CD4-positive, alpha-beta T cell treated with Interferon gamma for 1 hour (primary cell): ENCODE measurements around the gene IKZF1.

ENCODE experiments used
- DNase-seq: peaks from one replicate; pipeline ENCODE4 v3.0.0-alpha.2; 2020

IKZF1 gene

DNA sequence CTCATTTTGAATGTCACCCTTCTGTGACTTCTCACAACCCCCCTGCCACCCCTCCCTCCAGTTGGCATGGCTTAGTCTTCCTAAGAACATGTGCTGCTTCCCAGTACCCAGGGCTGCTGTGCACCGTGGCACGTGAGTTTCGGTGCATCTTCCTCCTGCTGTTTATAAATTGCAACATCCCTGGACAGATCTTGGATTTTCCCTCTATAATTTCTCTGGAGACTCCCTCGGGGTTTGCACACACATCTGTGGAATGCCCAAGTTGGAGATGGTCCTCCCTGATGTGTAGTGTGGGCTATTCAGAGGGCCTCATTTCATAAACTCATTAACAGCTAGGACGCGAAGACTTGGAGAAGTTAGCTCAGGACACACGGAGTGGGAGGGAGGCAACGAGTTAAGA lies 52.9 kb downstream of the IKZF1 start:
- no peak for DNase-seq

DNA sequence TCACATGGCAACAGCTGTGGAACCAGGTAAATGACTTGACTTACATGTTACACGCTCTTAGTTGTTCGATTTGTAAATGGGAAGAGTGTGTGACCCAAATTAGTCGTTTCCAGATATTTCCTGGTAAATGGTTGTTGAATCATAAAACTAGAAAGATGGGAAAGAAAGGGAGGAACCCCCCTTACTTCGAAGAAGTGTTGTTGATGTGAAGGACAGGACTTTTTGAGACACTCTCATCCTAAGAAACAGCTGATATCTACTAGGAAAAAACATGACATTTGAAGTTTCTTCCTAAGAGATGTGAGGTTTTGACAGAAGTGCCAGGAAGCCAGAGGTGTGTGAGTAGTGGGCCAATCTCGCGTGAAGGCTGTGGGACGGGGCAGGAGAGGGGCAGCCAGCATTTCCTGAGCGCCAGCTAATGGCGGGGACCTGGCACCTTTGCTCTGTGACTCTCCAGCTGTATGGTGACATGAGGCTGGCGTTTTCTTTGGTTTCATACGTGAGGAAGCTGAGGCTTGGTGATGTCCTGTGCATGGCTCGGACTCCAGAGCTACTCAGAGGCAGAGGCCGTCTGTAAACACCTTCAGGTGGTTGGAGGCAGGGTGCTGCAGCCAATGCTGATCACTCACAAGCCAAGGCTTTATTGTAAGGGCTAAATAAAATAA lies 53.7 kb downstream of the IKZF1 start:
- DNase-seq: no peak

DNA sequence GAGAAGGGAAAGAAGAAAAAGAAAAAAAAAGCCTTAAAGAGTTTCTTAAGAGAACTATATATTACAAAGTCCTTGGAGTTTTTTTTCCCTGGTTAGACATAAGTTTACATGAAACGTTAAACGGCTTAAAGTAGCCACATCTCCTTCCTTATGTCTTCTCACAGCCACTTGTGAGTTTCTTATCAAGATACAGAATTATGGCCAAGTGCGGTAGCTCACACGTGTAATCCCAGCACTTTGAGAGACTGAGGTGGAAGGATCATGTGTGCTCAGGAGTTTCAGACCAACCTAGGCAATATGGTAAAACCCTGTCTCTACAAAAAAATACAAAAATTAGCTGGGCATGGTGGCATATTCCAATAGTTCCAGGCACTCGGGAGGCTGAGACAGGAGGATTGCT lies 54.3 kb downstream of the IKZF1 start:
- DNase-seq: no peak

DNA sequence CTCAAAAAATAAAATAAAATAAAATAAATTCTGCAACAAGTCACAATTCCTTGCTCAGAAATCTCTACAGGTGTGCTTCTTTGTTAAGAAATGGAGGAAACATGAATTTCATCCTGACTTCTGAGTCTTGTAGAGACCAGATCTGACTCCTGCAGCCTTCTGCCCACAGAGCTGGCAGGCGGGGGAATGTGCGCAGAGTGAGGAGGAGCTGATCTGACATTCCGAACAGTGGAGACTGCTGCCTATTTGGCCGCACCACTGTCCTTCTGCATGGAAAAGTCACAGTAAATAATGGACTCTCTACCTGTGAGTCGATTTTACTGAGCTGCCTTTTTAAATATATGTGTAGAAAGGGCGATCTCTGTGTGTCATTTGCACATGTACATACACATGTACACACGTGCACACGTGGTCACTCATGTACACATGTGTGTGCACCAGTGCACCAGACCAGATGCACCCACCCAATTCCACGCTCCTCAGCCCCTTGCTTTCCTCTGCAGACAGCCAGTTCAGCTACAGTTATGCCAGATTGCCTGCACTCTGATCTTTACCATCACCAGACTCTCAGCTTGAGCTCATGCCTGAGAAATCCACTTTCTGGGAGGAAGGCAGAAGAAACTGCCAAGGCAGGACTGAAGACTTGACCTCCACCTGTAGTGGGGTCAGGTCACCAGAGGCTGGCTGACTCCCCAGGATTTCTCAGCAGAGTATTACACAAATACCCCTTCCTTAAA lies 54.9 kb downstream of the IKZF1 start:
- DNase-seq: no peak

DNA sequence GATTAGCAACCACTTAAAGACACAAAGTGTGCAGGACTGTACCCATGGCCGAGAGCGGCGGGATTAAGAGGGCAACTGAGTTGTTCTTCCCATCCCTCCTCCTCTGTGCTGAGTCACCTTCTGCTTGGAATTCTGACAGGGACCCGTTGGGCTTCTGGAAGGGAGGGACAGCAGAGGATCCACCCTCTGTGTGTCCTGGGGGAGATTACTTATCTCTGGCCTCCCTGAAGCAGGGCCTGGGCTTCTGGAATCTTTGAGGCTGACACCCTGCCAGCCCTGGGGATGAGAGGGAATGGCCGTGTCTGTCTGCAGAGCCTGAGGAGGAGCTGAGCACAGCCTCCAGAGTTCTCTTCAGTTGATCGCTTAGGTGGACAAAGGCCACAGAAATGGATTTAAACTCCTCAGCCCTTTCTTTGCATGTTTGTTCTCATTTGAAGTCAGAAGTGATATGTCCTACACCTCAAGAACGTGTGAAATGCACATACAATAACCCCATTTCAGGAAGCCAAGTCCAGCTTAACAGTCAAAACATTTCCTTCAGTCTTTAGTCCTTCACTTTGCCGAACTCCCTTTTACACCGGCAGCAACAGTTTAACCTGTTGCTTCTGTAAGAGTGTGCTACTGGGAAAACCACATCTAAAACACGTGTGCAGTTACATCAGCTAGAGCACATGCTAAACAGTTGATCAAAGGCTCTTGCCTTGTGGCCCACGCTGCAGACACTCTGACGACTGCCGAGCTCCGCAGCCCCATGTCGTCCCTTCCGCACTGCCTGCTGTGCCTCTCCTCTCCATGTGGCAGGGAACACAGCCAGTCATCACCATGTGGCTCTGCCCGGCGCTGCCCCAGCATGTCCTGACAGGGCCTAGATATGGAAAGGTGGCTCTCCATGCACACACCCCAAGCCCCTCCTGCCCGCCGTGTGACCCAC lies 55.7 kb downstream of the IKZF1 start:
- peak; percentile 89 for DNase-seq

DNA sequence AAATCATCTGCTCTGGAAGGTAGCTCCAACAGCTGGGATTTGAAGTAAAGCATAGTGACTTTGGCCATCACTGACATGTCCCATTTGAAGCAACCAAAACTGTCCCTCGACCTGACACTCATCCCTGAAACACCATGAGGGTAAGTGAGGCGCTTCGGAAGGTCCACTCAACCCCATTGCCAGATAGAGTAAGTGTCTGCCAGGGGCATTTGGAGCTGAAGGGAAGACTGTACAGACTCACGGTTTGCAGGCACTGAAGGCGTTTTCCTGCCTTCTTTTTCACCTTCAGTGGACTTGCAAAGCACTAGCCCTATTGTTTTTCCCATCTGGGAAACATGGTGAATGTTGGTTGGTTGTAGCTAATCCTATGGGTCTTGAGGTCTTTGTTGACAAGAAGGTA lies 57.6 kb downstream of the IKZF1 start:
- no peak for DNase-seq

DNA sequence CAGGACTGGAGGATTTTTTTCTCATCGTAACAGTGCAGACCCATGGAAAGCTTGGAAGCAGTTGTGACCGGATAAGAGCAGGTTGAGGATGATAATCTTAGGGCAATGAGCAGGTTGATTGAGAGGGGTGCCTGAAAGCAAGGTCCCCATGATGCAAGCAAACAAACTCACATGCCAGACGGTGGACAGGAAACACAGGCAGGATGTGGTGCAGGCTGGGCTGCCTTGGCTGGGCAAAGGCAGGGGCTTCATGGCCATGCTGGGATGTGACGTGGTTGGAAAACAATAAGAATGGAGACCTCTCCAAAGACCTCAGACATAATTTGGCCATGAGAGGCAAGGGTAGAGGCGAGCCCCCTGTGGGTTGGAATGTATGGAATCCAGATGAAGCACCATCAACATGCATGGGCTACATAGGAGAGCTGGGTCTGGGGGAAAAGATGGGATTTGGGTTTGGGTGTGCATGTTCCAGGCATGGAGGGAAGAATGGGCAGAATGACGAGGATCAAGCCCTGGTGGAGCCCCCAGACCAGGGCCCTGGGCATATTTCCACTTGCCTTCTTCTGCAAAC lies 58.3 kb downstream of the IKZF1 start:
- peak; percentile 77 for DNase-seq

DNA sequence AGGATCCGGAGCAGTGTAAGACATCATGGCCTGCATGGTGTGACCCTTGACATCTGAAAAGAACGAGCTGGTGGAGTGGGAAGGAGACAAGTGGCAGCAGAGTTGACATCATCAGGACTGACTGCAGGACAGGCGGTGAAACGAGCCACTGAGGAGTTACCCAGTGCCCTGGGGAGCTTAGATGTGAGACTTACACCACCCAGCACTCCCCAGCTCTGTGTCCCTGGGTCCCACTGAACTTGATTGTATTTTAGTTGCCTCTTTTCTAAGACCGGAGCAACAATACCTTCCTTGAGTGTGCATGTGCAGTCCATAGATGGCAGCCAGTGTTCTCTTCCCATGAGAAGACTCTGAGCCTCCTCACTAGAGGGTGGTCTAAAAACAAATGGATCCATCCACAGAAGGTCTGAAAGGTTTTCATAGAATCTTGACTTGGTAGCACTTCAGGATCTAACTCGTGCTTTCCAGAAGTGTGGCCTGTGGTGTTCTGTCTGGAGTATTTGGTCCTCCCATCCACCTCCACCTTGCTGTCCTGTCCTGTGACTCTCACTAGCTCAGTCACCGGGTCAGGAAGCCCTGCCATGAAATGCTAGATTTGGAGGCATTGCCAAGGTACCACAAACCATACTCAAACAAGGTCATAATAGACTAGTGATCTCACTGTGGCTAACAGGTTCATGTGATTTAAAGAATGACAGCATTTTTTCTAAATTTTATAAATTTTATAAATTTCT lies 59.0 kb downstream of the IKZF1 start:
- DNase-seq: peak; percentile 53

DNA sequence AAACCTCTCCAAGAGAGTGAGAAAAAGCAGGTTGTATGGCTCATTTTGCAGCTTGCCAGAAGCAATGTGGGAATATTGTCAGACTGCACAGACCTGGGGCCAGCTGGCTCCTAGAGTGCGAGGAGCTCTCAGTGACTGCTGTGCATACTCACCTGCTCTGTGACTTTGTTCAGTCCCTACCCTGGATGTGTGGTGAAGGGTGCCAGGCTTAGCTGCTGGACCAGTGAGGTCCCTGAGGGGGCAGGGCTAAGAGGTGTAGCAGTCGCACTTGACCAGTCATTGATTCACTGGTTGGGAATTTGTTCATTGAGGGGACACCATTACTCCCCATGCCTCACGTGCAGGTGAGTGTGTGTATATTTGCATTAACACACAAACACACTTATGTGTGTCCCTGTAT lies 60.1 kb downstream of the IKZF1 start:
- DNase-seq: no peak

DNA sequence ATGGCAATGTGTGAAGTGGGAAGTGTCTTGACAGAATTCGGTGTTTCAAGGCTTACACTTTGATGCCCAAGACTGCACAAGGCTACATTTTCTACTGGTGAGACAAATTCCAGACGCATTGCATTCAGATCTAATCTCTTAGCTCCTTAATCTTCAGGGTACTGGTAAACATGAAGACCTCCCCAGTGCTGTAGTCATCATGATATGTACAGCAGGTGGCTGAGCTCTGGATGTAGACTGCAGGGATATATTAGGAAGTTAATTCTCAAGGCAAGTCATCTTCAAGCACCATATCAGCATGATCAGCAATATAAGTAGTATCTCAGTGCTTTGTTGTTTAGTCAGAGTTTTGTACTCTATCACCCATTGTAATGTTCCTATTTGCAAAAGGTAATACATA lies 61.8 kb downstream of the IKZF1 start:
- DNase-seq: no peak

DNA sequence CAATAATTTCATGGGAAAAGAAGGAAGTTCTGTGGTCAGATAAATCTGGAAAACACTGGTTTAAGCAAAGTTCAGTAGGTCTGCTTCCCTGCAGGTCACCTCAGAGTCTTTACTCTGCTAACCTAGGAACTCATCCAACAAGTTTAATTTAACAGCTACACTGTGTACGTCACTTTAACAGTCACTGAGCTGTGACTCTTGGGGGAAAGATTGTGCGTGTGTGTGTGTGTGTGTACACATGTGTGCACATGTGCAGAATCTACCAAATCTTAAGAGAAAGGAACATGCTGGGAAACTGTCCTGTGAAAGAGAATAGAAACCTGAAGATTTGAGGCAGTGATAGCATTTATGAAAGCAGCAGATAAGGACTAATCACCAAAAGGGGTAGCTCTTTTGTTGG lies 62.6 kb downstream of the IKZF1 start:
- DNase-seq: no peak

DNA sequence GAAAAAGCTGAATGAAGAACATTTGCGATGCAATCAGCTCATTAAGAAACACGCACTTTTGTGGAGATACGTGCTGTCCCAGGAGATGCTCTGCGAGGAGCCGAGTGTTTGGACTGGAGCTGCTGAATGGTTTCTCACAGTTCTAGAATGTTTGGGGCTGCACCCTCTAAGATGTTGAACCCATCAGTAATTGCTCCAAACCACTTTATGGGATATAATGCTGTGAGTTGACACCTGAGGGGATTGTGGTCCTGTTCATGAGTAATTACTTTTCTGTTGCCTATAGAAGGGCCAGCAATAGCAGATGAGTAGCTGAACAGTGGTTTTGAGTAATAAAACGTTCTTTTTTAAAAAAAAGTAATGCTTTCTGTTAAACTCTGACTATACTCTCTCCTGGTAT lies 63.1 kb downstream of the IKZF1 start:
- no peak for DNase-seq

DNA sequence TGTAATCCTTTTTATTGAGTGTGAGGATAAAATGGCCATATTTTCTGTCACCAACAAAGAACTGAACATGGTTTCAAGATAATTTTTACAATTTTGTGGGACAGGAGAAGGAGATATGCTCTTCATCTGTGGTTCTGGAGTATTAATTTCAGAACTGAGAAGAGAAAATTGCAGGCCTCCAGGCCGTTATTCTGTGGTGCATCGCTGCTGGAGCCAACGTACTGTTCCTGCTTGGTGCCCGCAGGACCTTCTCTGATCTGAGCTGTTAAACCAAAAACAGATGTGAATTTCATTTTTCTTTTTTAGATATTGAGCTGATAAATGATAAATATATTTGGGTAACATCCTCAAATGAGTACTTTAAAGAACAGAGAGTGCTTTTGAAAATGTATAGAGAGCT lies 63.9 kb downstream of the IKZF1 start:
- no peak for DNase-seq

DNA sequence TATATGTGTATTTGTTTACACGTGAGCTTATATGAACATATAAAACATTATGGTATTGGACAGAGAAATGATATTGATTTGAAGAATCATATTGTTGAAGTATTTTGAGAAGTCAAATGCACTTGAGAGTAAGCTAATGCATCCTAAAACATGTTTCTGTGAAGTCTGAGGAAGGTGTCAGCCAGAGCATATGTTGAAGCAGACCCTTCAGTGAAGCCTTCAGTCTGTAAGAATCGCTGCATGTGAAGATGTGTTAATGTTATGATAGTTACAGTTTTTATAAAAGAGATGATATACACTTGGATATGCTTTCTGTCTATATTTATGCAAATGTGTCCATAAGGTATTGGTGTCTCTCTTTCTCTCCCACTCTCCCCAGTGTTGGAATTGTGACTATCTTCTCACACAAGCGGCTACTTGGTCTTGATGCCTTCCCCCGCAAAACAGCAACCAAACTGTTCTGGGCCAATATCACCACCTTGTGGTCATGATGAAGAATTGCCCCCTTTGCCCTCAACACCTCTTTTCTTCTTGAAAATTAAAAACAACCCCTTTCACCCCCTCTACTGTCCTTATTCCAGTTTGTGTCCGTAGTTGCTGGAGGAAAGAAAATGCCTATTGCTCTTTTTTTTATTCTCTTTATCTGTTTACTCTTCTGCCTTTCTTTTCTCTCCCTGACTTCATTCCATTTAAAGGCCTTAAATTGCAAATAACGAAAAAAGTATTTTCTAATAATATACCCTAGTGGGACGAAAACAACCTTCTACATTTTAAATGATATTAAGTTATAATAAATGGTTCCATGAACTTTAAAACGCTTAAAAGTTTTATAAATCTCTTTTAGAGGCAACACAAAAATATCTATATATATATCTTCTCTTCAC lies 64.9 kb downstream of the IKZF1 start:
- peak; percentile 57 for DNase-seq

DNA sequence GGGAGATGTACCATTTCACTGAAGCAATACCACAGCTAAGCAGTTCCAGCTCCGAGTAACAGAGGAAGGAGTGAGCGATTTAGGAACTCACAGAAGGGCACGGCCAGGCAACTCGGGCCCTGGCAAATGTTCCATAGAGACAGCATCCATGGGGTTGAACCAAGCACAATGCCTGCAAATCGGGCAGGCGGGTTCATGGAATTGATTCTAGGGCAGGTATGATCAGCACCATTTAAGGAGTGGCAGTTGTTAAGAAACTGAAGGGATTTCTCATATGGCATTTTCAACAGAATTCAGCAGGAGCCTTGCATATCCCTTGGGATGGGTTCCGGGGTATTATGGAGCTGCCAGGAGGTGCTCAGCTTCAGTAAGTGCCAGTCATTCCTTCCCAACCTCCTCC lies 66.4 kb downstream of the IKZF1 start:
- no peak for DNase-seq

DNA sequence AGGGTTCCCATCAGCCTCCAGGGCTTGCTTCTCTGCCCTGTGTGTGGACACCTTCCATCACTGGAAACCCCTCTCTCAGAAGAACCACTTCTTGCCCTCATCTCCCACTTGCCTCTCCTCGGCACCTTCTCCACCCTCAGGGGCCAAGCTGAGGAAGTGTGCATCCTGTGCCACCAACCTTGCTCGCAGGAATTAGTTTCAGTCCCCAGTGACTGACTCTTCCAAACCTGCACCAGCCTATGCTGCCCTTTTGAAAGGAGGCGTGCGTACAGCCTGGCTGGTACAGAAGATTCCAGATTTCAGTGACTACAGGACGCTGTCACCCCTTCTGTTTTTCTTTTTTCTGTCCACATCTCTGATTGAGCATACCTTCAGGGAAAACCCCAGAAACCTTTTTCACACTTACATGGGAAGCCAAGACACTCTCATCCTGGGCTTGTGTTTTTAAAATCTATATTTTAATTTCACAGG lies 67.1 kb downstream of the IKZF1 start:
- DNase-seq: no peak

DNA sequence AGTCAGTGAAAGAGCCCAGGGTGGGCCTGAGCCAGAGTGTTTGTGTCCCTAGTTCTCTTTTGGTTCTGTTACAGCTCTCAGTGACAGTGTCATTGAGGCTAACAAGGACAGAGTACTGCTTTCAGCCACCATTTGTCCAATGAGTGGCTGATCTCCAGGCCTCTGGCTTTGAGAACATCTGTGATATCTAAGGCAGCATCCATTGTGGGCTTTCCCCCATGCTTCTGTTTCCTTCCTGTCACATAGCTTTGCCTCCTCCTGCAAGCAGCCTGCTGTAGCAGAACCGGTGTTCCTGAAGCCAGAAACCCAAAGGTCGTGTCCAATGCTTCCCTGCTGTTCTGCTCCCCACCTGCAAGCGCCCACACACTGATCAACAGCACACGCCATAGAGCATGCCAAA lies 68.4 kb downstream of the IKZF1 start:
- no peak for DNase-seq

DNA sequence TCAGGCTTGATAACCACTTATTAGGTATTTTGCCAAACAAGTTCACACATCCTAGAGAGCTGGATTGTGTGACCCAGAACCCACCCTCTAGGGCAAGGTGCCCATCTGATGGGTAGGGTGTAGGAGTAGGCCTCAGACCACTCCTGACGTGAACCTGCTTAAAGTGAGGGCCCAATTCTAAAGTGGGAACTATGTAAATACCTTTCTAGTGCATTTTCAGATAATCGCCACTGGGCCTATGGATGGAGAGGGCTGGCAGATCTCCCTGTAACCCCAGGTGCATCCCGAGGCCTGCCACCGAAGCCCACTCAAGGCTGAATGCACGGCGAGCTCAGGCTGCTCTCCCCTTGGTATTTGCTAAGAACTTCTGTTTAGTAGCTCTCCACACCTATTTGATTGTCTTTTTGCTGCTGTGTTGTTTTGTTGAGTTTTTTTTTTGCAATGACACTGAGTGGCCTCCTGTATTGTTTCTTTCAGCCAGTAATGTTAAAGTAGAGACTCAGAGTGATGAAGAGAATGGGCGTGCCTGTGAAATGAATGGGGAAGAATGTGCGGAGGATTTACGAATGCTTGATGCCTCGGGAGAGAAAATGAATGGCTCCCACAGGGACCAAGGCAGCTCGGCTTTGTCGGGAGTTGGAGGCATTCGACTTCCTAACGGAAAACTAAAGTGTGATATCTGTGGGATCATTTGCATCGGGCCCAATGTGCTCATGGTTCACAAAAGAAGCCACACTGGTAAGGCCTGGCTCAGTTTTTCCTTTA lies 71.7 kb downstream of the IKZF1 start:
- no peak for DNase-seq

DNA sequence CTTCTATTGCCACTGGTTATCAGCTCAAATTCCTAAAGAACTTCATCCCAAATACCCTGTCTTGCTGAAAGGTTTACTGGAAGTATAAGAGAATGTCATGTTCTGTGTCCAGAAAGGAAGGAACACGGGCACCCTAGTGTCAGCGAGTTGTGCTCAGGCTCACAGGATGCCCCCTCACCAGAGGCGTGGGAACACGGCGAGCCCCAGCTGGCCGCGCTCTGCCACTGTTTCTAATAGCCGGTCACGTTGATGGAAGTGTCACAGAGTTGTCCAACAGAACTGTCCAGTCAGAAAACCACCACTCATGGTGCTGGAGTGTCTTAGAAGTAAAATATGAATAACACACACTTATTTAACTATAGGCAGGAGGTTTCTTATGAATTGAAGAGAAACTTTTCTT lies 72.8 kb downstream of the IKZF1 start:
- DNase-seq: no peak

DNA sequence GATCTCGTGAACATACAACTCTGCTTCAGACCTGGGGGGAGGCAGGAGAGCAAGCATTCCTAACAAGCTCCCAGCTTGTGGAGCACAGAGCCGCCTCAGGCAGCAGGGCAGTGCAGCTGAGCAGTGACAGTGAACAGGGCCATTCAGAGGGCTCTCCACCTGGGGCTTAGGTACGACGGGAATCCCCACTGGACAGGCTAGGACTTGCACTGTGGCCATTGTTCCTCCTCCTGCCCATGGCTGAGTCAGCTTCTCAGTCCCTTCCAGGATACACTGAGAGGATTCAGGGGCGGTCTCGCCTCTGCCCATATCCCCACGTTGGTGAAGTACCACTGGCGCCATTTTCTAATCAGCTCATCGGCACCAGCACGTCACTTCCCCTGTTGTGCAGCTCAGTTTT lies 74.6 kb downstream of the IKZF1 start:
- no peak for DNase-seq

DNA sequence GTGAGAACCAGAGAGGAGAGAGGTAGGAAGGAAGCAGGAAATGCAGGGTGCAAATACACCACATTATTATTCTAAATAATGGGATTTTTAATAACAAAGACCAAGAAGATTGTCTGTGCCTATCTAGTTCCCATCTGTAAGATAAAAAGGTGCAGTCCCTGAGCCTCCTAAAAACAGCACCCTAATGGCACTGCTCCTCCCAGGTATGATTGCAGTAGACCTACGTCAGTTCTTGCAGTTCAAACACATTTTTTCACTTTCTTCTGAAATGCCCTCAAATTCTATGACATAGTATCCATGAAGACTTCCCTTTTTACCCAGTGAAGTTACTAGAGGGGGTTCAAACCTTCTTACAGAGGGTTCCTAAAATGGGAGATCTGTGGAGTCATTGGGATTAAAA lies 75.0 kb downstream of the IKZF1 start:
- no peak for DNase-seq
